ENCODE data around the gene ANKRD50.

The ANKRD50 gene

GRCh38 chr4:124710015-124710741, 2.4 kb downstream of the ANKRD50 start:
- peak; percentile 7 for DNase-seq (ENCODE audit: low spot score)

DNA sequence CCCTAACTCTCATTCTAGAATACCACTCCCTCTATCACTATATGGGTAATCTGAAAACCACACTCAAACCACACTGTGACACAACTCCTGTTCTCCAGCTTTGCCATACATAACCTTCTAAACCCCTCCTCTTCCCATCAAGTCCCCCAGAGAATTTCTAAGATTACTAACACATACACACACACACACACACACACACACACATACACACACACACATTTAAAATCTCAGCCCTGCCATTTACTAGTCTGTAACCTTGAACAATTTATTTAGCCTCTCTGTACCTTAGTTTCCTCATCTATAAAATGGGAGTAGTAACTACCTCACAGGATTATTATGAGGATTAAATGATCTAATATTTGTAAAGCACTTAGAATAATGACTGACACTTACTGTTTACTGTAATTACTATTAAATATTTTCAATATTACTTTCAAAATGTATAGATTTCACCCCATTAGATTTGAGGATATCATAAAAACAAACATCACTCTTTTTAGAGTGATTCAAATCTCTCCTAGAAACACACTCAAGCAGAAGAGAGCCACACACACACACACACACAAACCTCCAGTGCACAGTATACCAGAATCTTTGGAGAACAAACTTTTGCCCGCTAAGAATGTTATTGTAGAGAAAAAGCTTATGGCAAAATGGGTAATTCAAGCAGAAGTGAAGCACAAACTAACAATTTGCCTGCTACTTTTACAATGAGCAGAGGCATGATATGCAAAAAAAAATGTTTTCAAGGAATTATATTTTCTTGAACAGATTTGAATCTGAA, 3.8 kb downstream of the ANKRD50 start:
- no peak for DNase-seq (ENCODE audit: low spot score)

DNA sequence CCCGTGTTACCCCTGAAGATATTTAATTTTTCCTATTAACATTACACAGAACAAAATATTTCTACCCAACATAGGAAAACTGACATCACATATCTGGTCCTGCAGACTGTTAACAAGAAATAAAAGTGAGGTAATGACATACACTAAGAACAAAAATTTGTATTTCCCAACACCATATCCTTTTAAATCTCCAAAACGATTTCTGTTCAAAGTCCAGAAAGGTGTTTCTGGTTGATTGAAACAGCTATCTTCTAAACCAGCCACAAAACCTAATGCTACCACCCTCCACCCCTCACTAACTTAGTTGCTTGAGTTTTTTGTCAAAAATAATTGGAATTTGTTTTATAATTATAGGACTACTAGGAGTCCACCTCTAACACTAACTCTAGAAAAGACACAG, 7.1 kb downstream of the ANKRD50 start:
- DNase-seq (ENCODE audit: low spot score) = no peak

GRCh38 chr4:124703154-124703553, 9.4 kb downstream of the ANKRD50 start:
- DNase-seq (ENCODE audit: low spot score) = no peak

GRCh38 chr4:124697441-124697840, 15.1 kb downstream of the ANKRD50 start:
- no peak for DNase-seq (ENCODE audit: low spot score)

DNA sequence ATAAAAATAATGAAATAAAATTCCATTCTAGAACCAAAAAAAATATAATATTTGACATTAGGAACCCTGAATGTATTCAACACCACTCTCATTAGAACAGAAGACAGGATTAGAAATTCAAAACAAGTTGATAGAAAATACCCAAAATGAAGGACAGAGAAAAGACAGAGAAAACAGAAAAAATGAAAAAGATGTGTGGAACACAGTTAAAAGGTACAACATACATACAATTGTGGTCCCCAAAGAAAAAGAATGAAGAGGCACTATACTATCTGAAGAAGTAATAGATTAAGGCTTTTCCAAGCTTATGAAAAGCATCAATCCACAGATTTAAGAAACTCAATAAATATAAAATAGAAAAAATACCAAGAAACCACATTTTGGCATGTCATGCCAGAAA, 16.4 kb downstream of the ANKRD50 start:
- no peak for DNase-seq (ENCODE audit: low spot score)

DNA sequence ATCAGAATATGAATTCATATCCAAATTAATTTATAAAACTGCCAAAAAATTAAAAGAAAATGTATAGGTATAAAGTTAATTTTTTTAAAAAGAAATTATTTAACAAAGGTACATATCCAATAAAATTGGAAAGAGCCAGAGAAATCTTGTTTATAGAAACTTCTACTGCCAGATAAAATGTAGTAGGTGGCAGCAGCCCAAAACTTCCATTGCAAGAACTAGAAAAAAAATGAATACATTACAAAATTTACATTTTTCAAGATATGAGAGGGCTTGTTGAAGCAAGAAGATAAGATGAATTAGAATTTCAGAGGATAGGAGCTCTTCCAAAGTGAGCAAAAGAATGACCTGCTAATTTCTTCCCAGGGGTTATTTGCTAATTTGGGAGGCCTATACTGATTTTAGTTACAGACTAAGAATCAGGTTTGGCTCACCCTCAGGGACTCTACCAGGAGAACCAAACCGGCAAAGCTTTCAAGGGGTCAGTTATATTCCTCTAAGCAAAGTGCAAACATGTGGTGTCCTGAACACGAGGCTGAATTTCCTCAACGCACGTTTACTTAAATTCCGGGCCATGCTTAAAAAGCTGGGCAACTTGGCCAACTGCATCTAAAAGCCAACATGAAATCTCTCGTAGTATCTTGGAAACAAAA, 17.5 kb downstream of the ANKRD50 start:
- no peak for DNase-seq (ENCODE audit: low spot score)

GRCh38 chr4:124694306-124694705, 18.2 kb downstream of the ANKRD50 start:
- no peak for DNase-seq (ENCODE audit: low spot score)

GRCh38 chr4:124691801-124692200, 20.7 kb downstream of the ANKRD50 start:
- no peak for DNase-seq (ENCODE audit: low spot score)

DNA sequence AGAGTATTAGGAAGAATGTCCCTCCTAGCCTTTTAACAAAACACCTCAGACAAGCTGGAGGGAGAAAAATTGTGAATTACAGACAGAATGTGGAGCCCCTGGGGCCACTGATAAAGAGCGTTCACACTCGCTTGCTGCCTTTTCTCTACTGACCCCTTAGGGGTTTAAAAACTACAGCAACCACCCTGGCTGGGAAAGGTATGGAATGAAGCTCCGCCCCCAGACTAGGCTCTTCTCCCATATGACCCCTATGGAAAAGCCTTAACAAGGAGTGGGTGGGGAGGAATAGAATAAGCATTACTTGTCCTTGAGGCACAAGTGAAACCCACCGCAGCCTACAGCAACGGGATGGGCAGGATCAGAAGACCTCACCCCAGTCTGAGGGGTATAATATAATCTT, 26.3 kb downstream of the ANKRD50 start:
- DNase-seq (ENCODE audit: low spot score) = no peak

DNA sequence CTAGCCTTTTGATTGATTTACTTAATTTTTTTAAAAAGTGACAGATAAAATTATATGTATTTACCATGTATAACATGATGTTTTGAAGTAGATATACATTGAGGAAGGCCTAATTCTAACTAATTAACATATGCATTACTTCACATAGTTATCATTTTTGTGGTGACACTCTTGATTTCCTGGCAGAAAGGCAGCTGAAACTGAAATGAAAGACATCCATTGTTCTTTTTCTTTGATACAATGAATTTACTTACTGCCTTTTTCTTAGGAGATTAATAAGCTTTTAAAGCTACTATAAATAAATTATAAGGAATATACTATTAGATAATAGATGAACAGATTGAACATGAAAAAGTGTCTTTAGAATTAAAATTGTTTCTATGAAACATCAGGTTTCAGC, 26.7 kb downstream of the ANKRD50 start:
- no peak for DNase-seq (ENCODE audit: low spot score)

- DNase-seq (ENCODE audit: low spot score) = no peak
These were observed 28.2 kb downstream of the ANKRD50 start for GRCh38 chr4:124684301-124684700.

GRCh38 chr4:124682384-124682783, 30.1 kb downstream of the ANKRD50 start:
- no peak for DNase-seq (ENCODE audit: low spot score)

DNA sequence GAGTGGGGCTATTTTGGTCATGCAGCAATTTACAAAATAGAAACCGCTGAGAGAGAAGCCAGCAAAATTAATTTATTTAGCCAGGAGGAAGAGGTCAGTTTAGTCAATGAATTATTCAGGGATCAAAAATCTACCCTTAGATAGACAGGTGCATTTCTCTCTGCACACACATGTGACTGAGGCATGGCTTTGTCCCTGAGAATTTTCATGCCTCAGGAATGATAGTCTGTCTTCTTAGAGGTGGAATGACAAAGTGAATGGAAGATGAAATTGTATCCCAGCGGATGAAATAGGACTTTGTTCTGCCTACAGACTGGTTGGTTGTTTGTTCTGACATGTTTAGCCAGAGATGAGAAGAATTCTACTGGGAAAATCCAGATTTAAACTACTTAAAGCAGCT, 46.0 kb downstream of the ANKRD50 start:
- DNase-seq (ENCODE audit: low spot score) = no peak

DNA sequence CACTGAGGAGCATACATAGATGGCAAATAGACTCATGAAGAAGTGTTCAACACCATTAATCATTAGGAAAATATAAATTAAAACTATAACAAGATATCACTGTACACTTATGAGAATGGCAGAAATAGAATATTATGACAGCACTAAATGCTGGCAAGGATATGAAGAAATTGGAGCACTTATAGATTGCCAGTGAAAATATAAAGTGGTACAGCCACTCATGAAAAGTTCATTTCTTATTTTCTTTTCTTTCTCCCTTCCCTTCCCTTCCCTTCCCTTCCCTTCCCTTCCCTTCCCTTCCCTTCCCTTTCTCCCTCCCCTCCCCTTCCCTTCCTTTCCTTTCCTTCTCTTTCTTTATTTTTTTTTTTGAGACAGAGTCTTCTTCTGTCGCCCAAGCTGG, 53.7 kb downstream of the ANKRD50 start:
- DNase-seq (ENCODE audit: low spot score) = no peak

DNA sequence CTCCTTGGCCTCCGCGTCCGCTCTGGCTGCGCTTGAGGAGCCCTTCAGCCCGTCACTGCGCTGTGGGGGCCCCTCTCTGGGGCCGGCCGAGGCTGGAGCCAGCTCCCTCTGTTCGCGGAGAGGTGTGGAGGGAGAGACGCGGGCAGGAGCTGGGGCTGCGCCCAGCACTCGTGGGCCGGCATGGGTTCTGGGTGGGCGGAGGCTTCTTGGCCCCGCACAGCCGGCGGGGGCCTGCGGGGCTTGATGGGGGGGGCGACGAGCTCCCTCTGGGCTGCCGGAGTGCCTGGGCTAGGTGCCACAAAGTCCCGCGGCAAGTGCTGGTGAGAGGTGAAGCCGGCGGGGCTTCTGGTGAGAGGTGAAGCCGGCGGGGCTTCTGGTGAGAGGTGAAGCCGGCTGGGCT, 61.9 kb downstream of the ANKRD50 start:
- DNase-seq (ENCODE audit: low spot score) = no peak

DNA sequence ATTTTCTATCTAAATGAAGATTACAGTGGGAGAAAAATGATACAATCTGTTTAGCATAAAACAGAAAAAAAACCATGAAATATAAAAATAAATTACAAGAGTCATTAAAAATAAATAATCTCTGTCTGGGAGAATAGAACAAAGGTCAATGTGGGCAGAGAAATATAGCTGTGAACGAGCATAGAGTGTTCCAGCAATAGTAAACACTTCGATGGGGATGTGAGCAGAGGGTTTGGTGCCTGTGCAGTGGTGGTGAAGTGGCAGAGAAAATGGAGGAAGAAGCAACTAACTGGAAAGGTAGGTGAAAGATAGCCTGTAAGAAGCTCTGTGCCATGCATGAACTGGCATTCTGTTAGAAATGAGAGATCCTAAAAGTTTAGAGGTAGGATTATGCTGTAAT, 64.9 kb downstream of the ANKRD50 start:
- no peak for DNase-seq (ENCODE audit: low spot score)

DNA sequence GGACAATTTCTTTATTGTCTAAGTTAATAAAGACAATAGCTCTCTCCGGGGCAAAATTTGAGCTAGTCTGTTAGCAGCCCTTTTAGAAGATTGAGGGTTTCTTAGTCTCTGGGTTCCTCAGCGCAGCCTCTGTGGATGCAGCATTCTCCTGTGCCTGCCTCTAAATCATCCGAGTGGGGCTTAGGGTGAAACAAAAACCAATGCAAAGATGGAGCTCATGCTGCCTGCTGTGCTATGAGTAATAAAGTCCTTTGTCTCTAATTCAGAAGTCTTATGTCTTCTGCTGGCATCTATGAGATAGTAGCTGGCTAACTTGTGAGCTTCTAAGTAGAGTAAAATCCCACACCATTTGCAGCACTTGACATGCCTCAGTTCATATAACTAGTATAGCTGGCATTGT, 67.9 kb downstream of the ANKRD50 start:
- DNase-seq (ENCODE audit: low spot score) = no peak

GRCh38 chr4:124642846-124643245, 69.7 kb downstream of the ANKRD50 start:
- no peak for DNase-seq (ENCODE audit: low spot score)

DNA sequence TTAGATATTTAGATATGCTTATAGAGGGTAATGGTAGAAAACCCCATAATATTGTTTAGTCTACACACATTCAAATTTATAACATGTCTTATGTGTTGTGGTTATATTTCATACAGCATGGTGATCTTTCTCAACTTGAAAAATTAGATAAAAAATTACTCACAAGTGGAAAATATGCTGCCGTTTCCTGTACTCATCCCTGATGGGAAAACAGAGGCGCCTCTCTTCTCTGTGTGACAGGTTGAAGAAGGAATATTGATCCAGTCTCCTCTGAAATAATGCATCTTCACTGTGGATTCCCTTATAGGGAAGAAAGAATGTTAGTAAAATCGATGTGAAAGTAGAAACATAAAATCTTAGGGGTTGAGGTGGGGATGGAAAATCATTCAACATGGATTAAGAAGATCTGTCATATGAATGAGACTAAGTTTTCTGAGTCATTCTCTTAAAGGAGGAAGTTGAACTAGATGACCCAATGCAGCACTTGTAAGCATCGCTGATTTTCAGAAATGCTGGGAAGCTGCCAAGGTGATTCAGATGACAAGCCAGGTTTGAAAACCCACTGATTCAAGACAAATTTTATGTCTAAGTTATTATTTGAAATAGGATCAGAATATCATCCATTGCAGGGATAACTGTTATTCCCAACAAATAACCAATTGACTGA, 70.7 kb downstream of the ANKRD50 start:
- peak; percentile 9 for DNase-seq (ENCODE audit: low spot score)

GRCh38 chr4:124640022-124640730, 72.4 kb downstream of the ANKRD50 start:
- no peak for DNase-seq (ENCODE audit: low spot score)

DNA sequence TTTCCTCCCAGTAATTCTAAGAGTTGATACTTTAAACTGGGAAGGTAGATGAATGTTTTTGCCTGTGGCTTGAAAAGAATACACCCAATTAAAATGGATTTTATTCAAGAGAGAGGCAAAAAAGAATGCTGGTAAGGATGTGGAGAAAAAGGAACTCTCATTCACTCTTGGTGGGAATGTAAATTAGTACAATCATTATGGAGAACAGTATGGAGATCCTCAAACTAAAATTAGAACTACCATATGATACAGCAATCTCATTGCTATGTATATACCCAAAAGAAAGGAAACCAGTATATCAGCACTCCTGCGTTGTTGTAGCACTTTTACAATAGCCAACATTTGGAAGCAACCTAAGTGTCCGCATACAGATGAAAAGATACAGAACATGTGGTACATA, 75.2 kb downstream of the ANKRD50 start:
- DNase-seq (ENCODE audit: low spot score) = no peak
